HG02981 (cell line): ENCODE measurements around the gene ZNF217.
"Not testable (repeated sequence)": the region's sequence is repeated elsewhere in the genome, so short reads cannot be mapped to it uniquely, and the experiment has no call there.

Source experiments
- ATAC-seq: cut with Tn5 transposase; IDR thresholded peaks from one replicate; pipeline ENCODE4 v1.9.1; 2021; ENCODE audit warnings: mild to moderate bottlenecking, moderate library complexity; ENCODE audit not compliant: unreplicated experiment

Gene ZNF217

DNA sequence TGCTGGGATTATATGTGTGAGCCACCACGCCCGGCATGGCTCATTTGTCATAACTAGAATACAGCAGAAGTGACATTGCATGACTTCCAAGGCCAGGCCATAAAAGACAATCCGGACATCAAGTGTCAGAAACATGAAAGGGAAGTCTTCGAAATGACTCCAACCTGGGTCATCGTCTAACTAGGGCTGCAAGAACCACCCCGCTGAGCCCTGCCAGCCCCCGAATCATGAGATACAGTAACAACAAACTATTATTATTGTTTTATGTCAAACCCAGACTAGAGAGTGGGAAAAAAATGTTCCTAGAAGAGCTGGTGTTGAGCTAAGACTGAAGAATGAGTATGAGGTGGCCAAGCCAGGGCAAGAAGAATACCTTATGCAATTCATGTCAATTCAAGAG is 59.6 kb downstream of the ZNF217 start:
- ATAC-seq: no peak

- ATAC-seq: no peak
Observed at GRCh38 chr20:53533500-53533899, 60.1 kb downstream of the ZNF217 start.

GRCh38 chr20:53532654-53533312 is 60.9 kb downstream of the ZNF217 start:
- not testable (repeated sequence) for ATAC-seq

DNA sequence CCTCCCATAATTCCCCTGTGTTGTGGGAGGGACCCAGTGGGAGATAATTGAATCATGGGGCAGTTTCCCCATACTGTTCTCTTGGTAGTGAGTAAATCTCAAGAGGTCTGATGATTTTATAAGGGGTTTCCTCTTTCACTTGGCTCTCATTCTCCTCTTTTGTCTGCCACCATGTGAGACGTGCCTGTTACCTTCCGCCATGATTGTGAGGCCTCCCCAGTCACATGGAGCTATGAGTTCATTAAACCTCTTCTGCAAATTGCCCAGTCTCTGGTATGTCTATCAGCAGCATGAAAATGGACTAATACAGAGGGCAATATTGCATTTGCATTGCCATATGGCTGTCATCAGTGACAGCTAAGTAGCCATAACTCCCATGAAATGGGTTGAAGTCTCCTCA is 63.2 kb downstream of the ZNF217 start:
- no peak for ATAC-seq

DNA sequence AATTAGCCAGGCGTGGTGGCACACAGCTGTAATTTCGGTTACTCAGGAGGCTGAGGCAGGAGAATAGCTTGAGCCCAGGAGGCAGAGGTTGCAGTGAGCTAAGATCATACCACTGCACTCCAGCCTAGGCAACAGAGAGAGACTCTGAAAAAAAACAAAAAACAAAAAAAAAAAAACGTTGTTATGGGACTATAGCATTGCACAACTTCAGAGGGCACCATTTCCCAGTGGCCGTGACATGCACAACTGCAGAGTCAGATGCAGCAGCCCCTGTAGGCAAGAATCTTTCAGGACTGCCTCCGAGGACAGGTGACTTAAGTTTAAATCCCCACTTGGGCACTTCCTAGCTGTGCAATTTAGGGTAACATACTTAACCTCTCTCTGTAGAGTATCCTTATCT is 64.0 kb downstream of the ZNF217 start:
- ATAC-seq: no peak

DNA sequence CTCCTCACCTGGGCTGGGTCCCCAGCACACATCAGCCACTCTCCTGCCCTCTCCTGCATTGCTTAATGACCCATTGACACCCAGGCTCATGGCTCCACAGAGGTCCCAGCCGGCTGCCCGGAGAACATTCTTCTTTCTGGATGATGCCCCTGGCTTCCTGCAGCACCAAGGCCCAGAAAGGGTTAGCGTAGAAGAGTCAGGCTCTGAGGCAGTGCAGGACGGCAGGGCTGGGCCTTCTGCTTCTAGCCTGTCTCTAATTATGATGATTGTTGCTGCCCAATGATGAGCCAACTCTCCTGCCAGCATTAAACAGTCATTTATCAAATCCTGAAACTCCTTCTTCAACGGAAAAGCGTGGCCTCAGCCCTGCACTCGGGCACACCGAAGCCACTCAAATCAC is 66.4 kb downstream of the ZNF217 start:
- no peak for ATAC-seq

DNA sequence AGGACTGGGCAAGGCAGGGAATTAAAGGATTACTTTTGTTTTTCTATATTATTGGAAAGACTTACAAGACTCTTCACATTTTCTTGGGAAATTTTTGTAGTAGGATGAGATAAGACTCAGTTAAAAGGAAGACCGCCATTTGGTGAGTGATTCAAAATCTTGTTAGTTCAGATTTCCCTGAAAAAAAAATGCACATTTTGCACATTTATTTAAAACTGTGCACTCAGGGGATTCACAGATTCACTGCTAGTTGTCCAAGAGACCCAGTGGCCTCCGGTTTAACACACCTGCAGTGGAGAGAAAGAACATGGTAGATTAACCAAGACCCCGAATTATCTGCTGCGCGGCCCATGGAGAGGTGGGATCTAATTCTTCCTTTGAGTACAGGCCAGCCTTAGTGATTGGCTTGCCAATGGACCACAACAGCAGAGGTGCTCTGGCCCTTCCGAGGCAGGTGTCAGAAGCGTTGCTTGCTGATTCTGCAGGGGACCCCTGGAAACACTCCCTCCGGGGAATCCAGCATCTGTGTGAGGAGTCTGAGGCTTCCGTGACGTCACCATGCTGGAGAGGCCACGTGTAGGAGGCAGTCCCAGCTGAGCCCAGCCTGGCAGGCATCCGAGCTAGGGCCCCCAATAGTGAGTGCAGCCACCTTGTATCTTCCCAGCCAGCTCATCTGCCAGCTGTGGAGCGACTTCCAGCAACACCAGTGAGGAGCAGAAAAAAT is 68.9 kb downstream of the ZNF217 start:
- ATAC-seq: no peak

GRCh38 chr20:53523615-53524014 is 70.0 kb downstream of the ZNF217 start:
- ATAC-seq: not testable (repeated sequence)

DNA sequence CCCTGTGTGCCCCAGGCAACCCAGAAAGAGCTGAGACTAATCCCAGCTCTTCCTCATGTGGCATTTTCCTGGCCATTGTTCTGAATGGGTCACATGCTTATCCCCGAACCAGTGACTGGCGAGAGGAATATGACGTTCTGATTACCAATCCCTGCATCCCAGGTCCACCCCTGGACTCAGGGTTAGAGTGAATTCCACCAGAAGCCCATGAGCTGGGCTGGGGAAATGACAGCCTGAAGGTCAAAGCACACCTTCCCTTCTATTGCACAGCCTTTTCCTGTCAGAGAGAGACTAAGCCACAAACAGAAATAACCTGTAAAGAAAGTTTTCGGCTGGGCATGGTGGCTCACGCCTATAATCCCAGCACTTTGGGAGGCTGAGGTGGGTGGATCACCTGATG is 70.9 kb downstream of the ZNF217 start:
- no peak for ATAC-seq

GRCh38 chr20:53522026-53522425 is 71.6 kb downstream of the ZNF217 start:
- ATAC-seq: no peak

DNA sequence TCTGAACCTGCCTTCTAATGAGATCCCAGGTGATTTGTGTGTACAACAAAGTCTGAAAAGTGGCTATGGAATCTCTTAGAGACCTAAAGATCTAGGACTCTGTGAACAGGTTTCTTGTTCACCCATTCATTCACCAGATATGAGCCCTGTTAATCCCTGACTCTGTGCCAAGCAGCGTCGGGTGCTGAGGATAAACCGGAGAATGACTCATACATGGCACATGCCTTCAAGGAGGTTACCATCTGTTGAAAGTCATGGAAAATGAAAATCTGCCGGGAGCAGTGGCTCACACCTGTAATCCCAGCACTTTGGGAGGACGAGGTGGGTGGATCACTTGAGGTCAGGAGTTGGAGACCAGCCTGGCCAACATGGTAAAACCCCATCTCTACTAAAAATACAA is 72.2 kb downstream of the ZNF217 start:
- not testable (repeated sequence) for ATAC-seq

DNA sequence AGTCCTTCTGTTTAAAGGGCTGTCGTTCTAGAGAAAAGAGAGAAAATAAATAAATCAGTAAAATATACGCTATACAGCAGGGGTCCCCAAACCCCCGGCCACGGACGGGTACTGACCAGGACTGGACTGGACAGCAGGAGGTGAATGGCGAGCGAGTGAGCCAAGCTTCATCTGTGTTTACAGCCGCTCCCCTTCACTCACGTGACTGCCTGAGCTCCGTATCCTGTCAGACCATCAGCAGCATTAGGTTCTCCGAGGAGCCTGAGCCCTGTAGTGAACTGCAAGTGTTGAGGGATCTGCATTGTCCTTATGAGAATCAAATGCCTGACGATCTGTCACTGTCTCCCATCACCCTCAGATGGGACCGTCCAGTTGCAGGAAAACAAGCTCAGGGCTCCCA is 76.5 kb downstream of the ZNF217 start:
- ATAC-seq: no peak
